ENCODE measurements around the gene CARS1. TPM values are rescaled to one million over a fixed set of nuclear protein-coding genes. Genes with fewer than 3 reads are reported as not detected.

CARS1 gene
- total and polyA plus RNA-seq, 2 experiments from 2014 or later: 72.9 to 95.9 TPM

GRCh38 chr11:2980168-2980840 is 76.9 kb downstream of the CARS1 start:
- ATAC-seq: no peak
- H3K4me1 Mint-ChIP-seq: peaks cover 5% of the 10 kb centered on the region; the same call in 2 of the 3 replicates
- peaks cover 32% of the 10 kb centered on the region; the same call in 1 of the 2 replicates for H3K36me3 ChIP-seq (ENCODE audit: insufficient read depth)
- peaks cover 87% of the 10 kb centered on the region for H4K20me1 ChIP-seq (replicated peaks; ENCODE audit: insufficient read depth)
- no peak overlapping the region for H3K4me2 ChIP-seq
- no peak overlapping the region for H3K4me3 ChIP-seq
- H3K4me3 Mint-ChIP-seq: no peak overlapping the region
- H3K36me3 Mint-ChIP-seq (ENCODE audit: low read depth): peaks cover 47% of the 10 kb centered on the region
- 0 out of 2 replicates have a peak, but pooled peaks cover 7% of the 10 kb centered on the region for H3K4me1 ChIP-seq (ENCODE audit: insufficient read depth)
- DNase-seq (ENCODE audit: low spot score): no peak
- peaks cover 100% of the 10 kb centered on the region for H3K79me2 ChIP-seq (replicated peaks; ENCODE audit: insufficient read depth)
- TF ChIP-seq ETS1 (IDR thresholded peaks at IDR 0.05) (no peak), ZNF462 (CRISPR knock-in tag; IDR thresholded peaks at IDR 0.05) (no peak), POLR2AphosphoS5 (IDR thresholded peaks at IDR 0.05; ENCODE audit: low read depth) (no peak), CREB1 (CRISPR knock-in tag; IDR thresholded peaks at IDR 0.05; ENCODE audit: low read depth) (no peak), EZH2phosphoT487 (IDR thresholded peaks at IDR 0.05; ENCODE audit: unreplicated experiment) (no peak), JUNB (IDR thresholded peaks at IDR 0.05; ENCODE audit: unreplicated experiment) (no peak), REST (IDR thresholded peaks at IDR 0.05; ENCODE audit: unreplicated experiment) (no peak), NANOG (IDR thresholded peaks at IDR 0.05; ENCODE audit: borderline replicate concordance) (no peak), EZH2 (IDR thresholded peaks at IDR 0.05; ENCODE audit: low read depth, unreplicated experiment) (no peak), STAT1 (IDR thresholded peaks at IDR 0.05; ENCODE audit: unreplicated experiment) (no peak), ZNF331 (CRISPR knock-in tag; IDR thresholded peaks at IDR 0.05; ENCODE audit: low read depth) (no peak), CTCF (conservative IDR thresholded peaks at IDR 0.05; ENCODE audit: low read depth in 2 of 2) (no peak), ZNF114 (CRISPR knock-in tag; IDR thresholded peaks at IDR 0.05) (no peak)
- peaks cover 9% of the 10 kb centered on the region; the same call in 1 of the 2 replicates for H3F3A ChIP-seq (replicated peaks; ENCODE audit: low read depth)
- H3K27me3 ChIP-seq (ENCODE audit: insufficient read depth): no peaks in the 10 kb centered on the region
- no peaks in the 10 kb centered on the region for H3K27me3 Mint-ChIP-seq (ENCODE audit: insufficient read depth, low read depth, poor library complexity)
- no peak overlapping the region for H2AFZ ChIP-seq
- H3K9me2 ChIP-seq (ENCODE audit: insufficient read depth): no peaks in the 10 kb centered on the region
- H3K27ac Mint-ChIP-seq: no peak overlapping the region
- H3K27ac ChIP-seq (ENCODE audit: low read depth): no peak overlapping the region
- no peaks in the 10 kb centered on the region for H3K9me3 Mint-ChIP-seq

All from GM23338 (cell line).